Activated naive CD4-positive, alpha-beta T cell treated with anti-CD3 and anti-CD28 coated beads, Interleukin-2, amount 50 U/mL, for 16 hours (primary cell): ENCODE data around the gene JARID2.

Source experiments
- DNase-seq: peaks from one replicate; pipeline ENCODE4 v3.0.0-alpha.2; 2020

JARID2 gene

GRCh38 chr6:15500078-15500740, 254.3 kb downstream of the JARID2 start:
- DNase-seq: no peak

- no peak for DNase-seq
These were observed 255.3 kb downstream of the JARID2 start for GRCh38 chr6:15500901-15501825.

- no peak for DNase-seq
These were observed 256.1 kb downstream of the JARID2 start for GRCh38 chr6:15501826-15502445.

- no peak for DNase-seq
These were observed 256.8 kb downstream of the JARID2 start for GRCh38 chr6:15502446-15503345.

- DNase-seq: no peak
These were observed 257.4 kb downstream of the JARID2 start for GRCh38 chr6:15503346-15503680.

- no peak for DNase-seq
These were observed 258.2 kb downstream of the JARID2 start for GRCh38 chr6:15504040-15504495.

GRCh38 chr6:15504581-15505350, 258.9 kb downstream of the JARID2 start:
- DNase-seq: no peak

GRCh38 chr6:15505463-15505918, 259.6 kb downstream of the JARID2 start:
- no peak for DNase-seq

- DNase-seq: no peak
These were observed 260.2 kb downstream of the JARID2 start for GRCh38 chr6:15506066-15506465.

GRCh38 chr6:15507221-15507620, 261.4 kb downstream of the JARID2 start:
- no peak for DNase-seq

GRCh38 chr6:15507746-15508145, 261.9 kb downstream of the JARID2 start:
- no peak for DNase-seq

GRCh38 chr6:15508441-15508871, 262.6 kb downstream of the JARID2 start:
- no peak for DNase-seq

GRCh38 chr6:15508931-15509330, 263.1 kb downstream of the JARID2 start:
- DNase-seq: no peak

- no peak for DNase-seq
These were observed 263.6 kb downstream of the JARID2 start for GRCh38 chr6:15509335-15509933.

GRCh38 chr6:15510121-15510520, 264.3 kb downstream of the JARID2 start:
- no peak for DNase-seq

- no peak for DNase-seq
These were observed 264.8 kb downstream of the JARID2 start for GRCh38 chr6:15510536-15511247.

GRCh38 chr6:15511248-15512125, 265.6 kb downstream of the JARID2 start:
- DNase-seq: no peak

- DNase-seq: no peak
These were observed 266.3 kb downstream of the JARID2 start for GRCh38 chr6:15512126-15512525.

GRCh38 chr6:15512721-15513120, 266.9 kb downstream of the JARID2 start:
- DNase-seq: no peak
